ENCODE measurements around the gene CACNA2D4. TPM values are rescaled to one million over a fixed set of nuclear protein-coding genes. Genes with fewer than 3 reads are reported as not detected.

CACNA2D4 gene
- total and polyA plus RNA-seq, 2 of the 13 experiments (the other 11 are each of a cell fraction or from before 2014, with no cell fraction given): 14.2 to 136 TPM

DNA sequence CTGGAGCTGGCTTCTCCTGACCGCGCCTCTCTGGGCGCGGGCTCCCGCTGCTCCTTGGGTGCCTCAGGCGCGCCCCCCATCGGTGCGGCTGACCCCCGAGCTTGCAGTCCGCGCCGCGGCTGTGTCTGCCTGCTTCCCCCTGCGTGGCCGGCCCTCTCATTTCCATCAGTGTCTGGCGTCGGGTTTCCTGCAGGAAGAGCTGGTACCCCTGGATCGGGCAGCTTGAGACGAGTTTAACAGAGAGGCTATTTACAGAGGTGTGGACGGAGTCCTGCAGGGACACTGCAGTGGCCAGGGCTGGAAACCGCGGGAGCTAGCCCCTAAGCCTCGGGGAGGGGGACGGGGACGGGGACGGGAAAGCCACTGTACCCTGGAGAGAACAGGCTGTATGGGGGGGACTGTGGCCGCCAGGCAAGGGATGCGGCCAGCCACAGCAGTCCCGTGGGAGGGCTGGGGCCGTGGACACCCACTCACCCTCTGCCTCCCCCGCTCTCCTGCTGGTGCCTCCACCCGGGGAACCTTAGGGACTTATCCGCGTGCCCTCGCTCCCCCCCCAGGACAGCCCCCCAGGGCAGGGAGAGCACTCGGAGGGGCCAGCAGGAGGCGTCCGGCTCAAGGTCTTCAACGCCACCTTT is 3.7 kb upstream of the CACNA2D4 start:
- CTCF ChIA-PET (ENCODE audit: low intra/inter-chr PET ratio, low total read pairs): no interaction called here
- Histone ChIP-seq H3K27ac (ENCODE audit: extremely low read length, insufficient read depth, low read length) (no peak overlapping the region), H3K4me1 (ENCODE audit: insufficient read depth, low read length) (0 out of 2 replicates have a peak, but pooled peaks cover 10% of the 10 kb centered on the region), H3K9me3 (ENCODE audit: low read length) (no peaks in the 10 kb centered on the region), H2AFZ (ENCODE audit: low read length) (no peak overlapping the region), H4K20me1 (ENCODE audit: insufficient read depth, low read length) (no peaks in the 10 kb centered on the region), H3K79me2 (ENCODE audit: insufficient read depth, low read length) (no peaks in the 10 kb centered on the region), H3K36me3 (replicated peaks in 1 of 2; ENCODE audit: control insufficient read depth in 1 of 2, insufficient read depth in 2 of 2, low read length in 2 of 2) (no peaks in the 10 kb centered on the region), H3K27me3 (ENCODE audit: control insufficient read depth in 1 of 2, insufficient read depth in 2 of 2, low read length in 2 of 2) (peaks cover 8 to 33% of the 10 kb centered on the region in 2 experiments), H3K4me2 (ENCODE audit: low read depth, low read length) (no peak overlapping the region), H3K4me3 (replicated peaks in 1 of 3; ENCODE audit: insufficient read depth in 1 of 3, low read depth in 2 of 3, low read length in 3 of 3) (no peak overlapping the region), H3K9ac (ENCODE audit: insufficient read depth, low read depth, low read length) (no peak overlapping the region)
- intact Hi-C loops (cut with micrococcal nuclease; ENCODE audit: unreplicated experiment): no loop called here
- WGBS (ENCODE audit: low lambda C conversion rate): 82% methylated on average over 29 of the region's 40 CpGs
- TF ChIP-seq, protein P1, sequence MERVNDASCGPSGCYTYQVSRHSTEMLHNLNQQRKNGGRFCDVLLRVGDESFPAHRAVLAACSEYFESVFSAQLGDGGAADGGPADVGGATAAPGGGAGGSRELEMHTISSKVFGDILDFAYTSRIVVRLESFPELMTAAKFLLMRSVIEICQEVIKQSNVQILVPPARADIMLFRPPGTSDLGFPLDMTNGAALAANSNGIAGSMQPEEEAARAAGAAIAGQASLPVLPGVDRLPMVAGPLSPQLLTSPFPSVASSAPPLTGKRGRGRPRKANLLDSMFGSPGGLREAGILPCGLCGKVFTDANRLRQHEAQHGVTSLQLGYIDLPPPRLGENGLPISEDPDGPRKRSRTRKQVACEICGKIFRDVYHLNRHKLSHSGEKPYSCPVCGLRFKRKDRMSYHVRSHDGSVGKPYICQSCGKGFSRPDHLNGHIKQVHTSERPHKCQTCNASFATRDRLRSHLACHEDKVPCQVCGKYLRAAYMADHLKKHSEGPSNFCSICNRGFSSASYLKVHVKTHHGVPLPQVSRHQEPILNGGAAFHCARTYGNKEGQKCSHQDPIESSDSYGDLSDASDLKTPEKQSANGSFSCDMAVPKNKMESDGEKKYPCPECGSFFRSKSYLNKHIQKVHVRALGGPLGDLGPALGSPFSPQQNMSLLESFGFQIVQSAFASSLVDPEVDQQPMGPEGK (CRISPR knock-in tag; IDR thresholded peaks at IDR 0.05): peak; percentile 57
- TF ChIP-seq MAFK (conservative IDR thresholded peaks at IDR 0.05 in 1 of 2, IDR thresholded peaks at IDR 0.05 in 1 of 2; ENCODE audit: low read length in 2 of 2) (no peak), ARNTL (CRISPR knock-in tag; IDR thresholded peaks at IDR 0.05) (no peak)
- no TSS peak for BruUV-seq (replicated peaks)
- ATAC-seq (no peak), FAIRE-seq (no peak), DNase-seq (ENCODE audit: low spot score) (no peak)
- in situ Hi-C loops (cut with HindIII; ENCODE audit: extremely low pct_ligation_motif_present, low pct_unique_long_range_greater_than_20kb): no loop called here
- POLR2A ChIA-PET: no interaction called here

DNA sequence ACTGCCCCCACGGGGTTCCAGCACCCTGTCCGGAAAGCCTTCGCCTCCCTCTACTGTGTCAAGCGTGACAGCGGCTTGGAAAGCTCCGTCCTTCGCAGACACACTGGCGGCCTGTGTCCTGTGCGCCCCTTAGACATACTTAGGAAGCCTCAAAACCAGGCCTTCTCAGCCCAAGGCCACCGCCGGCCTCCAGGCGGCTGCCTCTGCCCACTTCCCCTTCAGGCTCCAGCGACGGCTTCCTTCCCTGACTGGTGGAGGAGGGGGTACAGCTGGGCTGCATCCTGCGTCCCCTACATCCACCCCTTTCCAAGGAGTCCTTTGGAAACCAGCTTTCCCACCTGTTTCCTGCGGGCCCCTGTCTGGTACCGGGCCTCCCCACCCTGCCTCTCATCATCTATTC is 2.5 kb upstream of the CACNA2D4 start:
- FAIRE-seq (no peak), DNase-seq (ENCODE audit: low spot score) (no peak), ATAC-seq (no peak)
- POLR2A ChIA-PET: no interaction called here
- Histone ChIP-seq H3K79me2 (ENCODE audit: insufficient read depth, low read length) (no peaks in the 10 kb centered on the region), H3K27me3 (ENCODE audit: control insufficient read depth in 1 of 2, insufficient read depth in 2 of 2, low read length in 2 of 2) (peaks cover 10 to 38% of the 10 kb centered on the region in 2 experiments), H3K4me1 (ENCODE audit: insufficient read depth, low read length) (peaks cover 18% of the 10 kb centered on the region; the same call in 1 of the 2 replicates), H2AFZ (ENCODE audit: low read length) (no peak overlapping the region), H4K20me1 (ENCODE audit: insufficient read depth, low read length) (no peaks in the 10 kb centered on the region), H3K4me2 (ENCODE audit: low read depth, low read length) (no peak overlapping the region), H3K9me3 (ENCODE audit: low read length) (no peaks in the 10 kb centered on the region), H3K36me3 (replicated peaks in 1 of 2; ENCODE audit: control insufficient read depth in 1 of 2, insufficient read depth in 2 of 2, low read length in 2 of 2) (no peaks in the 10 kb centered on the region), H3K4me3 (replicated peaks in 1 of 3; ENCODE audit: insufficient read depth in 1 of 3, low read depth in 2 of 3, low read length in 3 of 3) (no peak overlapping the region), H3K9ac (ENCODE audit: insufficient read depth, low read depth, low read length) (no peak overlapping the region), H3K27ac (ENCODE audit: extremely low read length, insufficient read depth, low read length) (no peak overlapping the region)
- BruUV-seq (replicated peaks): no TSS peak
- TF ChIP-seq, protein P2, sequence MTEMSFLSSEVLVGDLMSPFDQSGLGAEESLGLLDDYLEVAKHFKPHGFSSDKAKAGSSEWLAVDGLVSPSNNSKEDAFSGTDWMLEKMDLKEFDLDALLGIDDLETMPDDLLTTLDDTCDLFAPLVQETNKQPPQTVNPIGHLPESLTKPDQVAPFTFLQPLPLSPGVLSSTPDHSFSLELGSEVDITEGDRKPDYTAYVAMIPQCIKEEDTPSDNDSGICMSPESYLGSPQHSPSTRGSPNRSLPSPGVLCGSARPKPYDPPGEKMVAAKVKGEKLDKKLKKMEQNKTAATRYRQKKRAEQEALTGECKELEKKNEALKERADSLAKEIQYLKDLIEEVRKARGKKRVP (CRISPR knock-in tag; IDR thresholded peaks at IDR 0.05): no peak
- no peak for TF ChIP-seq TARDBP (CRISPR knock-in tag; IDR thresholded peaks at IDR 0.05)
- TF ChIP-seq, protein P3, sequence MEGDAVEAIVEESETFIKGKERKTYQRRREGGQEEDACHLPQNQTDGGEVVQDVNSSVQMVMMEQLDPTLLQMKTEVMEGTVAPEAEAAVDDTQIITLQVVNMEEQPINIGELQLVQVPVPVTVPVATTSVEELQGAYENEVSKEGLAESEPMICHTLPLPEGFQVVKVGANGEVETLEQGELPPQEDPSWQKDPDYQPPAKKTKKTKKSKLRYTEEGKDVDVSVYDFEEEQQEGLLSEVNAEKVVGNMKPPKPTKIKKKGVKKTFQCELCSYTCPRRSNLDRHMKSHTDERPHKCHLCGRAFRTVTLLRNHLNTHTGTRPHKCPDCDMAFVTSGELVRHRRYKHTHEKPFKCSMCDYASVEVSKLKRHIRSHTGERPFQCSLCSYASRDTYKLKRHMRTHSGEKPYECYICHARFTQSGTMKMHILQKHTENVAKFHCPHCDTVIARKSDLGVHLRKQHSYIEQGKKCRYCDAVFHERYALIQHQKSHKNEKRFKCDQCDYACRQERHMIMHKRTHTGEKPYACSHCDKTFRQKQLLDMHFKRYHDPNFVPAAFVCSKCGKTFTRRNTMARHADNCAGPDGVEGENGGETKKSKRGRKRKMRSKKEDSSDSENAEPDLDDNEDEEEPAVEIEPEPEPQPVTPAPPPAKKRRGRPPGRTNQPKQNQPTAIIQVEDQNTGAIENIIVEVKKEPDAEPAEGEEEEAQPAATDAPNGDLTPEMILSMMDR (CRISPR knock-in tag; IDR thresholded peaks at IDR 0.05): no peak
- no peak for TF ChIP-seq ZNF225 (CRISPR knock-in tag; IDR thresholded peaks at IDR 0.05)
- no peak for TF ChIP-seq CBX5 (CRISPR knock-in tag; IDR thresholded peaks at IDR 0.05; ENCODE audit: borderline replicate concordance)
- TF ChIP-seq, protein P4, sequence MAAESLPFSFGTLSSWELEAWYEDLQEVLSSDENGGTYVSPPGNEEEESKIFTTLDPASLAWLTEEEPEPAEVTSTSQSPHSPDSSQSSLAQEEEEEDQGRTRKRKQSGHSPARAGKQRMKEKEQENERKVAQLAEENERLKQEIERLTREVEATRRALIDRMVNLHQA (CRISPR knock-in tag; IDR thresholded peaks at IDR 0.05): no peak
- TF ChIP-seq EEA1 (CRISPR knock-in tag; IDR thresholded peaks at IDR 0.05; ENCODE audit: borderline replicate concordance): no peak
- TF ChIP-seq, protein P5, sequence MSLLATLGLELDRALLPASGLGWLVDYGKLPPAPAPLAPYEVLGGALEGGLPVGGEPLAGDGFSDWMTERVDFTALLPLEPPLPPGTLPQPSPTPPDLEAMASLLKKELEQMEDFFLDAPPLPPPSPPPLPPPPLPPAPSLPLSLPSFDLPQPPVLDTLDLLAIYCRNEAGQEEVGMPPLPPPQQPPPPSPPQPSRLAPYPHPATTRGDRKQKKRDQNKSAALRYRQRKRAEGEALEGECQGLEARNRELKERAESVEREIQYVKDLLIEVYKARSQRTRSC (CRISPR knock-in tag; IDR thresholded peaks at IDR 0.05; ENCODE audit: low read depth): no peak
- no peak for TF ChIP-seq NFKB2 (CRISPR knock-in tag; IDR thresholded peaks at IDR 0.05; ENCODE audit: borderline replicate concordance)
- WGBS (ENCODE audit: low lambda C conversion rate): 65% methylated on average over 17 of the region's 17 CpGs
- CTCF ChIA-PET (ENCODE audit: low intra/inter-chr PET ratio, low total read pairs): no interaction called here
- in situ Hi-C loops (cut with HindIII; ENCODE audit: extremely low pct_ligation_motif_present, low pct_unique_long_range_greater_than_20kb) (no loop called here), intact Hi-C loops (cut with micrococcal nuclease; ENCODE audit: unreplicated experiment) (no loop called here)
